ENCODE results near the gene GAS6.
A peak's percentile ranks its signal among the peaks of the same experiment; 100 is the strongest.

Gene GAS6

DNA sequence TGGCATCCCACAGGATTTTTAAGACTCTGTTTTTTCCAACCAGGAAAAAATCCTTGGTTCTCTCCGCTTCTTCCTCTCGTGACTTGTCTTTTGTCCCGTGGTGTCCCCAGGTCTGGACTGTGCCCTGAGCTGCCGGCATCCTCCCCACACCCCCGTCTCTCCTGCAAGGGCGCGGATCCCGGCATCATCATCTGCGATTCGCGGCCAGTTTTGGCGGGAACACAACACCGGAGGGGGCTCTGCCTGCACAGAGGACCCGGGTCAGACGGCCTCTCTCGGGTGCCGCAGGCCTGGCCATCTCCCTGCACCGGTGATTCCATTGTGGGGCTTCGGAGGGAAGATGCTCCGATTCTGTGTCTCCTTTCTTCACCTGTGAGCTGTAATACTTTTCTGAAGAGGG is 18.8 kb upstream of the GAS6 start:
- DNase-seq (ENCODE audit: low spot score in 2 of 2) (peak in 1 of 2 donors; percentile 4), ATAC-seq (ENCODE audit: low read depth) (no peak)
- H3K9me3 Mint-ChIP-seq, result no peaks in the 10 kb centered on the region
- H3K27me3 Mint-ChIP-seq, result peaks cover 26% of the 10 kb centered on the region
- H3K27ac Mint-ChIP-seq, result no peak overlapping the region
- no peaks in the 10 kb centered on the region for H3K4me1 Mint-ChIP-seq
- H3K4me3 Mint-ChIP-seq, result no peak overlapping the region
- H3K36me3 Mint-ChIP-seq, result no peaks in the 10 kb centered on the region

DNA sequence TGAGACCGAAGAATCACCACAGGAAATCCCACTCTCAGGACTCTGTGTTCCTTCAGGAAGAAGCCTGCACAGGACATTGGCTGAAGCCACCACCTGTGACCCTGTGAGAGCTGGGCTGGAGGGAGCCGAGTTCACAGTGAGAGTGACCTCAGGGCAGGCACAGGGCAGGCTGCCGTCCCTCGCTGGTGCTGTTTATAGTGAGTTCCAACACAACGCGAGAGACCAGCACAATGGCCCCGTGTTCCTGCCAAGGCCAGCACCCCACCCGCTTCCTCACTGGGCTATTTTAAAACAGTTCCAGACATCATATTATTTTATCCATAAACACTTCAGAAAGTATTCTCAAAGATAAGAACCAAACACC is 18.4 kb upstream of the GAS6 start:
- peak in 1 of 2 donors; percentile 6 for DNase-seq (ENCODE audit: low spot score in 2 of 2)
- Mint-ChIP-seq H3K27ac (no peak overlapping the region), H3K4me1 (no peaks in the 10 kb centered on the region), H3K36me3 (no peaks in the 10 kb centered on the region), H3K4me3 (no peak overlapping the region), H3K9me3 (no peaks in the 10 kb centered on the region), H3K27me3 (peaks cover 26% of the 10 kb centered on the region)
- ATAC-seq (ENCODE audit: low read depth), result no peak

DNA sequence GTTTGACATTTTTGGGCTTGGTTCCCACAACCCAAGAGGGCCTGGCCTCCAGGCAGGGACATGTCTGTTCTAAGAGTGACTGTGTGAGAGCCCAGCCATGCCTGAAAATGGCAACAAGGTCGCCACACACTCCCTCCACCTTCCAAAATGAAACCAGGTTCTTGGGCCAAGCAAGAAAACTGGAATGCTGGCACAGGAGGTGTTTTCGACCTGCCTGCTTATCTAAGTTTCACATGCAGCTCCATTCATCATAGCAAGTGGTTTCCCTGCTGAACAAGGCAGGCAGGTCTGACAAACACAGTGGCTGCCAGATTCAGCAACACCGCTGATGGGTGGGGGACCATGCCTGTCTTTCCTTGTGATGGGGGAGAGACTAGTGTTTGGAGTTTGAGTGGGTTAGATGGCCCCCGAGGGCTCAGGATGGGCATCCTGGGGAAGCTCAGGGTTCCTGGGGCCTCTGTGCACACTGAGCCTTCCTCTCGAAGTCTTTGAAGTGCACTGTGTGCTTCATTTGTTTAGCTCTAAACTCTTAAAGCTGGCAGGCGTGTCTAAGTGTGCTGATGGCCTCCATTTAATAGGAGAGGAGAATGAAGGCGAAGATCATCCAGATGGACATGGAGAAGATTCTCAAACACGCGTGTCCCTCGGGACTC is 17.9 kb upstream of the GAS6 start:
- Mint-ChIP-seq H3K27me3 (peaks cover 28% of the 10 kb centered on the region), H3K4me1 (no peaks in the 10 kb centered on the region), H3K4me3 (no peak overlapping the region), H3K27ac (no peak overlapping the region), H3K9me3 (no peaks in the 10 kb centered on the region), H3K36me3 (no peaks in the 10 kb centered on the region)
- no peak for DNase-seq (ENCODE audit: low spot score in 2 of 2)
- no peak for ATAC-seq (ENCODE audit: low read depth)

DNA sequence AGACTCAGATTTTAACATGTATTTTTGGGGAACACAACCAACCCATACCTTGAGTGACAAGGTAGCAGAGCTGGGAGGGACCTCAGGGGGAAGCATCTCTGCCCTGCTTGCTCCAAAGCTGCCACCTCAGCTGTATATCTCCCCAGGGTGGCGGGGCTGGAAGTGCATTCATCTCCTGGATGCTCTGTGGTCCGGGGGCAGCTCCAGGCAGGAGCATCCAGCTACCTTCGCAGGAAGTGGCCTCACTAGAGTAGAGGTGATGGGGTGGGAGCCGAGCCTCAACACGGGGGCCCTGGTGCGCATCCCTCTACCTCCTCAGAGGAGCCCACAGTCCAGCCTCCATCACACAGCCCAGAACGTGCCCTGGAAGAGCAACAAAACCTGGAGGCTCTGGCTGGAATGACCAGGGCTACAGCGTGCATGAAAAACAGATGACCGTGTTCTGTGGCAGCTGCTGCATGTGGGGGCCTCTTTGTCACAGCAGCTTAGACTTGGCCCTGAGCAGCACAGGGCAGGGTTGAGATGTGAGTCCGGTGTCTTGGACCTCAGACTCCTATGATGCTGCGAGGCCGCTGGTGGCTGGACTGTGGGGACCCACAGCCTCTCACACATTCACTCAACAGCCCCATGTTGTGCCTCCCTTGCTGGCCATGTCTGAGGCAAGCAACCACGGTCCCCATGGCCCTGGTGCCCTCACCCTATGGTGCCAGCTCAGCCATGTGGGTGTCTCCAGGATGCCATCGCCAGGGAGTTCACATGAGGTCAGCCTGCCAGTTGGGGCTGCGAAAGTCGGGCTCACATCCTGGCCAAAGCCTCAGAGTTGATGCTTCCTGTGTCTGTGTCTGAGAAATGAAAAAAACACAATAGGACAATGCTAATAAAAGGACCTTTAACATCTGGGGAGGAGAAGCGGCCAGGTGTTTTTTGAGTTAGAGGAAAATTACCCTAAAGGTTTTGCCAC is 17.1 kb upstream of the GAS6 start:
- H3K27me3 Mint-ChIP-seq, result peaks cover 24% of the 10 kb centered on the region
- H3K36me3 Mint-ChIP-seq, result no peaks in the 10 kb centered on the region
- no peaks in the 10 kb centered on the region for H3K9me3 Mint-ChIP-seq
- no peak overlapping the region for H3K4me3 Mint-ChIP-seq
- no peak overlapping the region for H3K27ac Mint-ChIP-seq
- DNase-seq (ENCODE audit: low spot score in 2 of 2), result no peak
- H3K4me1 Mint-ChIP-seq, result peaks cover 2% of the 10 kb centered on the region
- no peak for ATAC-seq (ENCODE audit: low read depth)

DNA sequence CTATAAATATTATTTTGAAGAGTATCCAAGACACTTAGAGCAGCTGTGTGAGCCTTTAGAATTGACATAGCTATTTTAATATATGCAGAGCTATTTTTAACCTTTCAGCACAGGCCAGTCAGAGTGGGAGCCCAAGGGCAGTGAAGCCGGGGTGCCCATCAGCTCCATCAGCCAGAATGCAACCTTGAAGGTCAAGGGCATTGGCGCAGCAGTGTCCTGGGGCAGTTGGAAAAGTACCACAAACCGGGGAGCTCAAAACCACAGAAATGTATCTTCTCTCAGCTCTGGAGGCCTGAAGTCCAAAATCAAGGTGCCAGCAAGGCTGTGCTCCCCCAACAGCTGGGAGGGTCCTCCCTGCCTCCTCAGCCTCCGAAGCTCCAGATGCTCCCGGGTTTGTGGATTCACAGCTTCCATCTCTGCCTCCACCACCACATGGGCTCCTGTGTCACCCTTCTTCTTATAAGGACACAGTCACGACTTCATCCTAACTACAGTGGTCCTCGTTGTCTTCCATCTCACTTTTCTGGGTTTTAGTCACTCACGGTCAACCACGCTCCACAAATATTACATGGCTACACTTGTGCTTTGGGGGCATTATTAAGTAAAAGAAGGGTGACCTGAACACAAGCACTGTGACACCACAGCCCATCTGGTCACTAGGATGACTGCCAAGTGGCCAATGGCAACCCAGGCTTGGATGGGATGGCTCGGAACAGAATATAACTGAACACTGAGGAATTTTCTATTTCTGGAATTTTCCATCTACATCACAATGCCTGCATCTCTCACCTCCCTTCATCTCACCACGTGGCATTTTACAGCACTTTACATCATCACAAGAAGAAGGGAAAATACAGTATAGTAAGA is 15.9 kb upstream of the GAS6 start:
- Mint-ChIP-seq H3K36me3 (no peaks in the 10 kb centered on the region), H3K4me1 (peaks cover 5% of the 10 kb centered on the region), H3K27me3 (peaks cover 23% of the 10 kb centered on the region), H3K27ac (no peak overlapping the region), H3K4me3 (no peak overlapping the region), H3K9me3 (no peaks in the 10 kb centered on the region)
- DNase-seq (ENCODE audit: low spot score in 2 of 2) (peak in 1 of 2 donors; percentile 2), ATAC-seq (ENCODE audit: low read depth) (no peak)

DNA sequence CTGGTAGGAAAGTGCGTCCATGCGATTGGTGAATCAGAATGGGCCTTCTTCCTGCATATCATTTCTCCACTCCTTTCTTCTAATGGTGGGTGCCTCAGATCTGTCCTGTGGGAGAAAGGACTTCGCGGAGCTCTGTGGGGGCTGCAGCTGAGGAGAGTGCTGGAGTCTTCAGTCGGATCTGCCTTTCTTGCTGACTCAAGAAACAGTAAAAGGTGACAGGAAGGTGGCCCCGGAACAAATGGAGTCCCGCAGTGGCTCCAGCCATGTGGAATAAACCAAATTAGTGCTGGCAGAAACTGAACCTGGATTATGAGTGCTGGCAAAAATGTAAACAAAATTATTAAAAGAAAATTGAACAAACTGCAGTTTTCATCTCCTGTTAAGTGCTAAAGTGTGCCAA is 15.1 kb upstream of the GAS6 start:
- Mint-ChIP-seq H3K9me3 (no peaks in the 10 kb centered on the region), H3K4me3 (no peak overlapping the region), H3K27ac (no peak overlapping the region), H3K4me1 (peaks cover 5% of the 10 kb centered on the region), H3K36me3 (no peaks in the 10 kb centered on the region), H3K27me3 (peaks cover 25% of the 10 kb centered on the region)
- ATAC-seq (ENCODE audit: low read depth), result no peak
- peak in 1 of 2 donors; percentile 0 for DNase-seq (ENCODE audit: low spot score in 2 of 2)

DNA sequence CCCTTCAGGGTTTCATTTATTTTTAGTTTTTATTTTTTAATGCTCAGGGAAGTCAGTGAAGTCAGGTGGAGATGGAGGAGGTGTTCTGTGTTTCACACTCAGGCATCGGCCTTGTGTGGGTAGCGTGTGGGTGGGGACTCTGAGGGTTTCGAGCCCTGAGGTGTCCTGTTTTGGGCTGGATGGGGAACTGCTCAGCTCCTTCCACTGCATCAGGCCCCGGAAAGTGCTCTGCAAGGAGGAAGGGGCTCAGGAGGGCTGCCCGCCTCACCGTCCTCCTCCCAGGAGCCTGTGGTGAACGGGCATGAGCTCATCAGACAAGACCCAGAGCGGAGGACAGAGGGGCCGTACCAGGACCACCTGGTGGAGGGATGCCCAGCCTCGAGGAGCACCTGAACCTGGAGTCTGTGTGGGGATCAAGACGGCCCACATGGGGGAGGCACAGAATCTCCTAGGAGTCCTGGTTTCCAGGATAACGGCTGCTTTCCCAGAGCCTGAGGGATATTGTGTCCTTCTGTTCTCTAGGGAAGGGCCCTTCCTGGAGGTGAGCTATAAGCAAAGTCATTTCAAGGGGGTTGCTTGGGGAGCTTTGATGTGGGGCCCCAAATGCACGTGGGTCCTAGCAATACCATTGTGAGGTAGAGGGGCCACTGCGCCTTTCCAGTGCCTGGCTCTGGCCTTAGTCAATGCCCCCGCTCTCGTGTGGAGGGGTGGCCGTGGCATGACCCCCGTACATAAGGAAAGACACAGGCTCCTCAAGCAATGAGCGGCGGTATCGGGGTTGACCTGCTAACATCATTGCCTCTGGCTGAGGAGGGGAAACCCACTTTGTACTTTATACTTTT is 13.5 kb upstream of the GAS6 start:
- Mint-ChIP-seq H3K4me1 (peaks cover 5% of the 10 kb centered on the region), H3K27ac (no peak overlapping the region), H3K27me3 (peaks cover 25% of the 10 kb centered on the region), H3K36me3 (no peaks in the 10 kb centered on the region), H3K4me3 (no peak overlapping the region), H3K9me3 (peaks cover 2% of the 10 kb centered on the region)
- peak in 1 of 2 donors; percentile 5 for DNase-seq (ENCODE audit: low spot score in 2 of 2)
- no peak for ATAC-seq (ENCODE audit: low read depth)

DNA sequence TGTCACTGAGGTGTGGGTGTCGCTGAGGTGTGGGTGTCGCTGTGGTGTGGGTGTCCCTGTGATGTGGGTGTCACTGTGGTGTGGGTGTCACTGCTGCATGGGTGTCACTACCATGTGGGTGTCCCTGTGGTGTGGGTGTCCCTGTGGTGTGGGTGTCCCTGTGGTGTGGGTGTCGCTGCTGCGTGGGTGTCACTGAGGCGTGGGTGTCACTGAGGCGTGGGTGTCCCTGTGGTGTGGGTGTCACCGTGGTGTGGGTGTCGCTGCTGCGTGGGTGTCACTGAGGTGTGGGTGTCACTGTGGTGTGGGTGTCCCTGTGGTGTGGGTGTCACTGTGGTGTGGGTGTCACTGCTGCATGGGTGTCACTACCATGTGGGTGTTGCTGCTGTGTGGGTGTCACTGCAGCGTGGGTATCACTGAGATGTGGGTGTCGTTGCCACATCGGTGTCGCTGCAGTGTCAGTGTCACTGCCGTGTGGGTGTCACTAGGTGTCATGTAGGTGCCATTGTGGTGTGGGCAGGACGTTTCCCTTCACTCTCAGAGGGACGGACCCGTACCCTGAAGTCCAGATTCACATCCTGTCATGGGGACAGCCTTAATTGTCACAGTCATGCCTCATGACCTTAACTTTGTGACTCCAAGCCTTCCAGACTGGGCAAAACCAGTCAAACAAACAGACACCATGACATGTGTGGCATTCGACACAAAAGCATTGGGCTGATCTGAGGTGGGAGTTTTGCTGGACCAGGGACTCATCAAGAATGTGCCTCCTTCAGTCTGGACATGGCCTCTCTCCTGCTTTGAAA is 12.7 kb upstream of the GAS6 start:
- no peak for ATAC-seq (ENCODE audit: low read depth)

DNA sequence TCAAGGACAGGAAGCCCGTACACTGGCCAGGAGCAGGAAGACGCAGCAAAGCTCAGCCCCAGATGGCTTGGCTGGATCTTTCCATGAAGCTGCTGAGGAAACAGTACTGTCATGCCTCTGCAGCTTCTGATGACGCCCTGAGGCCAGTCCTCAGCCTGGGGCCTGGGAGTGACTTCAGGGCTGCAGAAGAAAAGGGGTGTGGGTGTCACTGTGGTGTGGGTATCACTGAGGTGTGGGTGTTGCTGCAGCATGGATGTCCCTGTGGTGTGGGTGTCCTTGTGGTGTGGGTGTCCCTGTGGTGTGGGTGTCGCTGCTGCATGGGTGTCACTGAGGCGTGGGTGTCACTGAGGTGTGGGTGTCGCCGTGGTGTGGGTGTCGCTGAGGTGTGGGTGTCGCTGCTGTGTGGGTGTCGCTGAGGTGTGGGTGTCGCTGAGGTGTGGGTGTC is 12.0 kb upstream of the GAS6 start:
- ATAC-seq (ENCODE audit: low read depth), result peak; percentile 31
- no peaks in the 10 kb centered on the region for H3K36me3 Mint-ChIP-seq
- H3K4me3 Mint-ChIP-seq, result peak overlapping the region; percentile 32
- H3K27me3 Mint-ChIP-seq, result peaks cover 25% of the 10 kb centered on the region
- H3K4me1 Mint-ChIP-seq, result peaks cover 5% of the 10 kb centered on the region
- H3K27ac Mint-ChIP-seq, result no peak overlapping the region
- no peak for DNase-seq (ENCODE audit: low spot score in 2 of 2)
- peaks cover 2% of the 10 kb centered on the region for H3K9me3 Mint-ChIP-seq

More for the DNA sequence above, 12.7 kb upstream of the GAS6 start:
- Mint-ChIP-seq H3K9me3 (peaks cover 2% of the 10 kb centered on the region), H3K4me3 (no peak overlapping the region), H3K4me1 (peaks cover 5% of the 10 kb centered on the region), H3K36me3 (no peaks in the 10 kb centered on the region), H3K27me3 (peaks cover 25% of the 10 kb centered on the region), H3K27ac (no peak overlapping the region)
- peak in 1 of 2 donors; percentile 2 for DNase-seq (ENCODE audit: low spot score in 2 of 2)

DNA sequence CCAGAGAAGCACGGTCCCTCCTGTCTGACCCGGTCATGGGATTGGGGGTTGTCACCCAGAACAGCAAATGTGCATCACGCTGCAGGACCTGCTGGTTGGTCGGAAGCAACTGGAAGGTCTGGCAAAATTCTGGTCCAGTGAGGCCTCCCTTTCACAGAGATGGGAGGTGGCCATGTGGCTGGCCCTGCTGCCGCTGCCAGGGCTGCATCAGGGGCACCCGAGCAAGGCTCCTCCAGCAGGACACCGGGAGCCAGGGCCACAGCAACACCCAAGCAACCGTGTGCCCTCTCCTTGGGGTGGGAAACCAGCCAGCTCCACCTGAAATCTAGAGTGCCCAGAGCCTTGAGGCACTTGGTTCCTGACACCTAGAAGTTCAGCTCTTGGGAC is 11.5 kb upstream of the GAS6 start:
- ATAC-seq (ENCODE audit: low read depth) (no peak), DNase-seq (ENCODE audit: low spot score in 2 of 2) (peak in 1 of 2 donors; percentile 8)
- Mint-ChIP-seq H3K36me3 (no peaks in the 10 kb centered on the region), H3K27me3 (peaks cover 23% of the 10 kb centered on the region), H3K4me3 (no peak overlapping the region), H3K27ac (no peak overlapping the region), H3K4me1 (peaks cover 5% of the 10 kb centered on the region), H3K9me3 (peaks cover 2% of the 10 kb centered on the region)

DNA sequence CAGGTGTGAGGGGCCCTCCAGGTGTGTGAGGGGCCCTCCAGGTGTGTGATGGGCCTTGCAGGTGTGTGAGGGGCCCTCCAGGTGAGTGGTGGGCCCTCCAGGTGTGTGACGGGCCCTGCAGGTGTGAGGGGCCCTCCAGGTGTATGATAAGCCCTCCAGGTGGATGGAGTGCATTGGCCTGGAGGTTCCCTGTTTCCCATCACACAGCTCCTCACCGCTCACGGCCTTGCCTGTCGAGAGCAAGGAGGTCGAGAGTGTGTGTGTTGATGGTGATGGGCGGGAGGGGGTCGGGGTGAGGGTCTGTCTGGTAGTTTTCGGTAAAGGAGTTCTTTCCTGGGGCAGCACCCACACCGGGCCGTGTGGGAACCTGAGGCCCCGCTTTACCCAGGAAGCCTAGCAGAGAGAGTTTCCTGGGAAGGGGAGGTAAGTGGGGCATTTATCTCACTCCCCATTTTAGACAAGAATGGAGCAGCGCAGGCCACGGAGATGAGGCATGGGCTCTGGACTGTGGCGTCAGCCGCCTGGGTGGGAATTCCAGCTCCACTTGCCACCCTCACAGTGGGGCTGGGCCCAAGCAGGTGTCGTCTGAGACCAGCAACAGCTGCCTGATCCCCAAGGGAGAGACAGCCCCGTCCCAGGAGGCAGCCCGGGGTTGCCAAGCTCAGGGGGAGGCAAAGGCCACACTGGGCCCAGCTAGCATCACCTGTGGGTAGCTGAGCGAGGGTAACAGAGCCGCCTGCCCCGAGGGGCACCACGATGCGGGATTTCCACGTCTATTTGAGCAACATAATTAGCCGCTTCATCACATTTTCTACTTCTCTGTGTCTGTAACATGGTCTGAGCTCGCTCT is 10.9 kb upstream of the GAS6 start:
- ATAC-seq (ENCODE audit: low read depth) (peak; percentile 29), DNase-seq (ENCODE audit: low spot score in 2 of 2) (peak in 1 of 2 donors; percentile 9)
- Mint-ChIP-seq H3K27me3 (peaks cover 19% of the 10 kb centered on the region), H3K4me1 (peaks cover 5% of the 10 kb centered on the region), H3K27ac (no peak overlapping the region), H3K4me3 (no peak overlapping the region), H3K9me3 (peaks cover 2% of the 10 kb centered on the region), H3K36me3 (no peaks in the 10 kb centered on the region)

DNA sequence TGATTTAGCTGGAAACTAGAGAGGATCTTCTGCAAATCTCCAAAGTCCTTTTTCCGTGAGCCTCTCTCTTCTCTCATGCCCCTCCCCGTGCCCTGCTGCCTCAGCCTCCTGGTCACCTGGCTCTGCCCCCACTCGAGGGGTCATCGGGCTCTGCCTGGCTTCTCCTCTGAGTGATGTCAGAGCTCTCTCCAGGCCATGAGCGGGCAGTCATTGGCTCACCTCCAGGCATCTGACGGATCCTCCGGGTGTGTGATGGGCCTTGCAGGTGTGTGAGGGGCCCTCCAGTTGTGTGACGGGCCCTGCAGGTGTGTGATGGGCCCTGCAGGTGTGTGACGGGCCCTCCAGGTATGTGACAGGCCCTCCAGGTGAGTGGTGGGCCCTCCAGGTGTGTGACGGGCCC is 10.3 kb upstream of the GAS6 start:
- Mint-ChIP-seq H3K27ac (no peak overlapping the region), H3K4me1 (peaks cover 5% of the 10 kb centered on the region), H3K36me3 (no peaks in the 10 kb centered on the region), H3K9me3 (peaks cover 3% of the 10 kb centered on the region), H3K4me3 (no peak overlapping the region), H3K27me3 (peaks cover 20% of the 10 kb centered on the region)
- DNase-seq (ENCODE audit: low spot score in 2 of 2) (peak in 1 of 2 donors; percentile 5), ATAC-seq (ENCODE audit: low read depth) (no peak)
